SU-DHL-6 (cell line): ENCODE data around the gene WT1.

Source experiments
- EZH2phosphoT487 ChIP-seq: fragments of 200-600 bp; sonication (generic), shearing (Covaris generic); conservative IDR thresholded peaks from 2 replicates; pipeline ENCODE4 v1.6.1; 2018; ENCODE audit warnings: mild to moderate bottlenecking, antibody characterized with exemption, low read length, moderate library complexity, mixed read lengths
- TF ChIP-seq, protein P1 (sequence below): fragments of 200-600 bp; sonication (generic); IDR thresholded peaks from one replicate; pipeline ENCODE4 v1.5.1; 2017; ENCODE audit warnings: antibody characterized with exemption, mild to moderate bottlenecking, low read length, moderate library complexity; ENCODE audit not compliant: insufficient read depth, poor library complexity, severe bottlenecking

- TF ChIP-seq, protein P1, sequence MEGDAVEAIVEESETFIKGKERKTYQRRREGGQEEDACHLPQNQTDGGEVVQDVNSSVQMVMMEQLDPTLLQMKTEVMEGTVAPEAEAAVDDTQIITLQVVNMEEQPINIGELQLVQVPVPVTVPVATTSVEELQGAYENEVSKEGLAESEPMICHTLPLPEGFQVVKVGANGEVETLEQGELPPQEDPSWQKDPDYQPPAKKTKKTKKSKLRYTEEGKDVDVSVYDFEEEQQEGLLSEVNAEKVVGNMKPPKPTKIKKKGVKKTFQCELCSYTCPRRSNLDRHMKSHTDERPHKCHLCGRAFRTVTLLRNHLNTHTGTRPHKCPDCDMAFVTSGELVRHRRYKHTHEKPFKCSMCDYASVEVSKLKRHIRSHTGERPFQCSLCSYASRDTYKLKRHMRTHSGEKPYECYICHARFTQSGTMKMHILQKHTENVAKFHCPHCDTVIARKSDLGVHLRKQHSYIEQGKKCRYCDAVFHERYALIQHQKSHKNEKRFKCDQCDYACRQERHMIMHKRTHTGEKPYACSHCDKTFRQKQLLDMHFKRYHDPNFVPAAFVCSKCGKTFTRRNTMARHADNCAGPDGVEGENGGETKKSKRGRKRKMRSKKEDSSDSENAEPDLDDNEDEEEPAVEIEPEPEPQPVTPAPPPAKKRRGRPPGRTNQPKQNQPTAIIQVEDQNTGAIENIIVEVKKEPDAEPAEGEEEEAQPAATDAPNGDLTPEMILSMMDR = no peak
- no peak for TF ChIP-seq EZH2phosphoT487
Measured at GRCh38 chr11:32430568-32431381, 4.6 kb downstream of the WT1 start.
